Measurements from ENCODE around the gene FCHO1. TPM values are rescaled to one million over a fixed set of nuclear protein-coding genes. Genes with fewer than 3 reads are reported as not detected.

FCHO1 gene
- total RNA-seq, 1 donor from 2014 or later: 0.71 TPM

Other genes with a start within 250 kb of the FCHO1 start
- 19.9 TPM for gene PGLS, start 239.8 kb upstream of the FCHO1 start, total RNA-seq
- 31.2 TPM for gene COLGALT1, start 195.8 kb upstream of the FCHO1 start, total RNA-seq
- gene UNC13A, start 63.1 kb upstream of the FCHO1 start, total RNA-seq: 0.05 TPM
- gene MAP1S, start 32.0 kb upstream of the FCHO1 start, total RNA-seq: 21.4 TPM
- gene B3GNT3, start 43.7 kb downstream of the FCHO1 start, total RNA-seq: not detected
- gene INSL3, start 70.0 kb downstream of the FCHO1 start, total RNA-seq: not detected
- gene JAK3, start 96.5 kb downstream of the FCHO1 start, total RNA-seq: 1.7 TPM
- 767 TPM for gene RPL18A, start 108.4 kb downstream of the FCHO1 start, total RNA-seq
- not detected for gene SLC5A5, start 120.5 kb downstream of the FCHO1 start, total RNA-seq
- gene CCDC124, start 181.5 kb downstream of the FCHO1 start, total RNA-seq: 87.4 TPM
- gene KCNN1, start 215.6 kb downstream of the FCHO1 start, total RNA-seq: 0.38 TPM